ENCODE measurements around the gene KBTBD12. TPM values are rescaled to one million over a fixed set of nuclear protein-coding genes. Genes with fewer than 3 reads are reported as not detected.

The KBTBD12 gene
- total and polyA plus RNA-seq, 2 donors (not counting 1 experiment from before 2014, with no cell fraction given): not detected

DNA sequence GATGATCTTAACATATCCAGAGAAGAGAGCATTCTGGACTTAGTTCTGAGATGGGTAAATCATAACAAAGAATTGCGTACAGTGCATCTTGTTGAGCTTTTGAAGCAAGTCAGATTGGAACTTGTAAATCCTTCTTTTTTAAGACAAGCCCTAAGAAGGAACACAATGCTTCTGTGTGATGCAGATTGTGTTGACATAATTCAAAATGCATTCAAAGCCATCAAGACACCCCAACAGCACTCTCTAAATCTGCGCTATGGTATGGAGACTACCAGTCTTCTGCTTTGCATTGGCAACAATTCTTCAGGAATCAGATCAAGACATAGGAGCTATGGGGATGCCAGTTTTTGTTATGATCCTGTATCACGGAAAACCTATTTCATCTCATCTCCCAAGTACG lies 8.6 kb downstream of the KBTBD12 start:
- Histone ChIP-seq H3K4me2 (ENCODE audit: extremely low read depth, insufficient read depth, low read length) (no peak overlapping the region), H4K20me1 (ENCODE audit: control insufficient read depth, extremely low read depth, insufficient read depth, low read length) (no peaks in the 10 kb centered on the region), H3K36me3 (ENCODE audit: control insufficient read depth, insufficient read depth, low read length) (no peaks in the 10 kb centered on the region), H3K4me3 (replicated peaks in 1 of 4; ENCODE audit: control extremely low read depth in 1 of 4, insufficient read depth in 1 of 4, low read depth in 3 of 4, low read length in 4 of 4) (no peak overlapping the region), H2AFZ (ENCODE audit: low read length) (no peak overlapping the region), H3K9ac (ENCODE audit: insufficient read depth, low read length) (no peak overlapping the region), H3K27ac (ENCODE audit: insufficient read depth, low read length) (no peak overlapping the region), H3K4me1 (ENCODE audit: control insufficient read depth, extremely low read depth, insufficient read depth, low read length) (no peaks in the 10 kb centered on the region), H3K79me2 (ENCODE audit: control insufficient read depth, insufficient read depth, low read length) (no peaks in the 10 kb centered on the region), H3K9me3 (ENCODE audit: control insufficient read depth, insufficient read depth, low read depth, low read length) (no peaks in the 10 kb centered on the region), H3K27me3 (ENCODE audit: control insufficient read depth, insufficient read depth, low read length) (peaks cover 3% of the 10 kb centered on the region)
- TF ChIP-seq EZH2 (IDR thresholded peaks at IDR 0.05; ENCODE audit: low read length, missing control alignments): no peak
- TF ChIP-seq, protein P1, sequence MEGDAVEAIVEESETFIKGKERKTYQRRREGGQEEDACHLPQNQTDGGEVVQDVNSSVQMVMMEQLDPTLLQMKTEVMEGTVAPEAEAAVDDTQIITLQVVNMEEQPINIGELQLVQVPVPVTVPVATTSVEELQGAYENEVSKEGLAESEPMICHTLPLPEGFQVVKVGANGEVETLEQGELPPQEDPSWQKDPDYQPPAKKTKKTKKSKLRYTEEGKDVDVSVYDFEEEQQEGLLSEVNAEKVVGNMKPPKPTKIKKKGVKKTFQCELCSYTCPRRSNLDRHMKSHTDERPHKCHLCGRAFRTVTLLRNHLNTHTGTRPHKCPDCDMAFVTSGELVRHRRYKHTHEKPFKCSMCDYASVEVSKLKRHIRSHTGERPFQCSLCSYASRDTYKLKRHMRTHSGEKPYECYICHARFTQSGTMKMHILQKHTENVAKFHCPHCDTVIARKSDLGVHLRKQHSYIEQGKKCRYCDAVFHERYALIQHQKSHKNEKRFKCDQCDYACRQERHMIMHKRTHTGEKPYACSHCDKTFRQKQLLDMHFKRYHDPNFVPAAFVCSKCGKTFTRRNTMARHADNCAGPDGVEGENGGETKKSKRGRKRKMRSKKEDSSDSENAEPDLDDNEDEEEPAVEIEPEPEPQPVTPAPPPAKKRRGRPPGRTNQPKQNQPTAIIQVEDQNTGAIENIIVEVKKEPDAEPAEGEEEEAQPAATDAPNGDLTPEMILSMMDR (conservative IDR thresholded peaks at IDR 0.05 in 1 of 2, IDR thresholded peaks at IDR 0.05 in 1 of 2; ENCODE audit: low read depth in 1 of 2, low read length in 2 of 2): no peak
- no peak for DNase-seq (ENCODE audit: low read depth in 2 of 2)

DNA sequence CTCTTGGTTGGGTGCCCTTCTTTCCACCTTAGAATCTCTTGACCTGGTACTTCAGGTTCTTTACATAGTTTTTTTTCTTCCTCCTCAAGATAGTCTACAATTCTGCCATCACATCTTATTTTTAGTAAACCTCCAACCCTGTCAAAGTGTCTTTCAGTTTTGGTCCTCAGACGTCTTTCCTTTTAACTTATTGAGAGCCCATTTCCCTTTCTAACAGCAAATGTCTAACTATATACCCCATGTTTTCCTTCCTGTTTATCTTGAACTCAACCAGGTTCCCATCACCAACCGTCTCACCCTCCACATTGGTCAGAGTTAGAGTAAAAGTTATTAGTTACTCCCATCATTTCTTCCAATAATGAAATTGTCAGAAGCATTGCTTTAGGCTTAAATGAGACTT lies 10.4 kb downstream of the KBTBD12 start:
- DNase-seq (ENCODE audit: low read depth in 2 of 2): no peak
- H3K9me3 ChIP-seq (ENCODE audit: control insufficient read depth, insufficient read depth, low read depth, low read length): no peaks in the 10 kb centered on the region
- H3K4me2 ChIP-seq (ENCODE audit: extremely low read depth, insufficient read depth, low read length): no peak overlapping the region
- no peak overlapping the region for H2AFZ ChIP-seq (ENCODE audit: low read length)
- TF ChIP-seq EZH2 (IDR thresholded peaks at IDR 0.05; ENCODE audit: low read length, missing control alignments): no peak
- TF ChIP-seq, protein P1 (conservative IDR thresholded peaks at IDR 0.05 in 1 of 2, IDR thresholded peaks at IDR 0.05 in 1 of 2; ENCODE audit: low read depth in 1 of 2, low read length in 2 of 2): no peak
- H3K36me3 ChIP-seq (ENCODE audit: control insufficient read depth, insufficient read depth, low read length): no peaks in the 10 kb centered on the region
- H4K20me1 ChIP-seq (ENCODE audit: control insufficient read depth, extremely low read depth, insufficient read depth, low read length): no peaks in the 10 kb centered on the region
- no peak overlapping the region for H3K4me3 ChIP-seq (replicated peaks in 1 of 4; ENCODE audit: control extremely low read depth in 1 of 4, insufficient read depth in 1 of 4, low read depth in 3 of 4, low read length in 4 of 4)
- no peaks in the 10 kb centered on the region for H3K4me1 ChIP-seq (ENCODE audit: control insufficient read depth, extremely low read depth, insufficient read depth, low read length)
- peaks cover 3% of the 10 kb centered on the region for H3K27me3 ChIP-seq (ENCODE audit: control insufficient read depth, insufficient read depth, low read length)
- H3K79me2 ChIP-seq (ENCODE audit: control insufficient read depth, insufficient read depth, low read length): no peaks in the 10 kb centered on the region
- H3K27ac ChIP-seq (ENCODE audit: insufficient read depth, low read length): no peak overlapping the region
- no peak overlapping the region for H3K9ac ChIP-seq (ENCODE audit: insufficient read depth, low read length)

GRCh38 chr3:127927829-127928604 lies 13.0 kb downstream of the KBTBD12 start:
- H3K4me1 ChIP-seq (ENCODE audit: control insufficient read depth, extremely low read depth, insufficient read depth, low read length): no peaks in the 10 kb centered on the region
- H3K4me2 ChIP-seq (ENCODE audit: extremely low read depth, insufficient read depth, low read length): no peak overlapping the region
- TF ChIP-seq EZH2 (IDR thresholded peaks at IDR 0.05; ENCODE audit: low read length, missing control alignments): no peak
- TF ChIP-seq, protein P1 (conservative IDR thresholded peaks at IDR 0.05 in 1 of 2, IDR thresholded peaks at IDR 0.05 in 1 of 2; ENCODE audit: low read depth in 1 of 2, low read length in 2 of 2): no peak
- no peaks in the 10 kb centered on the region for H3K79me2 ChIP-seq (ENCODE audit: control insufficient read depth, insufficient read depth, low read length)
- H3K9ac ChIP-seq (ENCODE audit: insufficient read depth, low read length): no peak overlapping the region
- H2AFZ ChIP-seq (ENCODE audit: low read length): no peak overlapping the region
- no peaks in the 10 kb centered on the region for H3K36me3 ChIP-seq (ENCODE audit: control insufficient read depth, insufficient read depth, low read length)
- no peak overlapping the region for H3K4me3 ChIP-seq (replicated peaks in 1 of 4; ENCODE audit: control extremely low read depth in 1 of 4, insufficient read depth in 1 of 4, low read depth in 3 of 4, low read length in 4 of 4)
- DNase-seq (ENCODE audit: low read depth in 2 of 2): no peak
- H3K27me3 ChIP-seq (ENCODE audit: control insufficient read depth, insufficient read depth, low read length): peaks cover 3% of the 10 kb centered on the region
- no peaks in the 10 kb centered on the region for H4K20me1 ChIP-seq (ENCODE audit: control insufficient read depth, extremely low read depth, insufficient read depth, low read length)
- H3K9me3 ChIP-seq (ENCODE audit: control insufficient read depth, insufficient read depth, low read depth, low read length): no peaks in the 10 kb centered on the region
- H3K27ac ChIP-seq (ENCODE audit: insufficient read depth, low read length): no peak overlapping the region

All from fibroblast of lung (primary cell).